Sigmoid colon (tissue), 4 donors: ENCODE results near the gene PSMF1.

Experiments
- EP300 ChIP-seq, 4 donors: sonication (generic); formaldehyde crosslinking; IDR thresholded peaks; one replicate each; pipeline ENCODE4 v1.6.1; 2017; ENCODE audit warnings: antibody characterized with exemption in 4 of 4
- POLR2A ChIP-seq, 2 donors: fragments of 450-650 bp; IDR thresholded peaks; one replicate each; pipeline ENCODE4 v1.6.1; 2016; ENCODE audit warnings: antibody characterized with exemption in 2 of 2, mild to moderate bottlenecking in 2 of 2, moderate library complexity in 2 of 2
- POLR2AphosphoS5 ChIP-seq, 4 donors: sonication (generic); formaldehyde crosslinking; IDR thresholded peaks; one replicate each; pipeline ENCODE4 v1.6.1; 2017; ENCODE audit warnings: antibody characterized with exemption in 4 of 4
- TF ChIP-seq, protein P1 (sequence below), 4 experiments: fragments of 450-650 bp in 3 of 4; fragments of 200-600 bp in 1 of 4; IDR thresholded peaks; one replicate each; pipeline ENCODE4 v1.5.1; 2016 to 2019; ENCODE audit warnings: antibody characterized with exemption in 4 of 4, mild to moderate bottlenecking in 3 of 4, moderate library complexity in 2 of 4

DNA sequence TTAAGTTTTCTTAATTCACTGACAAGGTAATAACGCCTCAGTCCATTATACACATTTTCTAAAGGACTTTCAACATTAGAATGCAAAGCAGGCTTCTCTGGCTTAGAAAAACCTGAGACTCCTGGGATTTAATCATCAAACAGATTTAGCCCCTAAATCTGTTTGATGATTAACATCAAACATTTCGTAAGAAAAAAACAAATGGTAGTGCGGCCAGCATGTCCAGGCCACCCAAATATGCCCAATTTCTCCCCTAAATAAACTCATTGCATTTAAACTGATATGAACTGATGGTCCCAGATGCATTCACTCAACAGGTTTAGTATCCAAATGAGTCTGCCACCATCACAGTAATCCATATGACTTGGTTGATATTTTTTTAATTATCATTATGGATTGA is 60.2 kb downstream of the PSMF1 start:
- TF ChIP-seq EP300 (IDR thresholded peaks at IDR 0.05) (no peak), POLR2AphosphoS5 (IDR thresholded peaks at IDR 0.05) (no peak), POLR2A (IDR thresholded peaks at IDR 0.05) (no peak)
- TF ChIP-seq, protein P1, sequence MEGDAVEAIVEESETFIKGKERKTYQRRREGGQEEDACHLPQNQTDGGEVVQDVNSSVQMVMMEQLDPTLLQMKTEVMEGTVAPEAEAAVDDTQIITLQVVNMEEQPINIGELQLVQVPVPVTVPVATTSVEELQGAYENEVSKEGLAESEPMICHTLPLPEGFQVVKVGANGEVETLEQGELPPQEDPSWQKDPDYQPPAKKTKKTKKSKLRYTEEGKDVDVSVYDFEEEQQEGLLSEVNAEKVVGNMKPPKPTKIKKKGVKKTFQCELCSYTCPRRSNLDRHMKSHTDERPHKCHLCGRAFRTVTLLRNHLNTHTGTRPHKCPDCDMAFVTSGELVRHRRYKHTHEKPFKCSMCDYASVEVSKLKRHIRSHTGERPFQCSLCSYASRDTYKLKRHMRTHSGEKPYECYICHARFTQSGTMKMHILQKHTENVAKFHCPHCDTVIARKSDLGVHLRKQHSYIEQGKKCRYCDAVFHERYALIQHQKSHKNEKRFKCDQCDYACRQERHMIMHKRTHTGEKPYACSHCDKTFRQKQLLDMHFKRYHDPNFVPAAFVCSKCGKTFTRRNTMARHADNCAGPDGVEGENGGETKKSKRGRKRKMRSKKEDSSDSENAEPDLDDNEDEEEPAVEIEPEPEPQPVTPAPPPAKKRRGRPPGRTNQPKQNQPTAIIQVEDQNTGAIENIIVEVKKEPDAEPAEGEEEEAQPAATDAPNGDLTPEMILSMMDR (IDR thresholded peaks at IDR 0.05), result no peak
